NCI-H1417 (cell line): Measurements from ENCODE around the gene CRYL1.
A peak's percentile ranks its signal among the peaks of the same experiment; 100 is the strongest.

Experiments
- DNase-seq, 3 experiments: peaks; one replicate each; lab custom pipeline; 2025; lab: John Stamatoyannopoulos, UW

Gene CRYL1

GRCh38 chr13:20422362-20422761 lies 103.3 kb downstream of the CRYL1 start:
- DNase-seq, result no peak

GRCh38 chr13:20420938-20421337 lies 104.7 kb downstream of the CRYL1 start:
- no peak for DNase-seq

- no peak for DNase-seq
Observed at GRCh38 chr13:20418953-20419352, 106.7 kb downstream of the CRYL1 start.

GRCh38 chr13:20416223-20416745 lies 109.4 kb downstream of the CRYL1 start:
- no peak for DNase-seq

- no peak for DNase-seq
Observed at GRCh38 chr13:20415694-20416107, 110.0 kb downstream of the CRYL1 start.

- no peak for DNase-seq
Observed at GRCh38 chr13:20415306-20415679, 110.4 kb downstream of the CRYL1 start.

GRCh38 chr13:20414546-20415305 lies 110.9 kb downstream of the CRYL1 start:
- no peak for DNase-seq

- no peak for DNase-seq
Observed at GRCh38 chr13:20412691-20413355, 112.8 kb downstream of the CRYL1 start.

- peak in 1 of 3 experiments; percentile 0 for DNase-seq
Observed at GRCh38 chr13:20411638-20412342, 113.9 kb downstream of the CRYL1 start.

GRCh38 chr13:20410726-20411125 lies 114.9 kb downstream of the CRYL1 start:
- DNase-seq, result no peak

- peak in 1 of 3 experiments; percentile 71 for DNase-seq
Observed at GRCh38 chr13:20408181-20408580, 117.5 kb downstream of the CRYL1 start.

- peak in 2 of 3 experiments; percentile 33 to 71 for DNase-seq
Observed at GRCh38 chr13:20407759-20408158, 117.9 kb downstream of the CRYL1 start.

- DNase-seq, result no peak
Observed at GRCh38 chr13:20405691-20406090, 120.0 kb downstream of the CRYL1 start.

GRCh38 chr13:20404488-20405222 lies 121.0 kb downstream of the CRYL1 start:
- DNase-seq, result no peak

- DNase-seq, result no peak
Observed at GRCh38 chr13:20403826-20404225, 121.8 kb downstream of the CRYL1 start.

GRCh38 chr13:20402881-20403280 lies 122.8 kb downstream of the CRYL1 start:
- DNase-seq, result no peak

GRCh38 chr13:20401931-20402856 lies 123.5 kb downstream of the CRYL1 start:
- no peak for DNase-seq

GRCh38 chr13:20401531-20401930 lies 124.1 kb downstream of the CRYL1 start:
- DNase-seq, result no peak

- no peak for DNase-seq
Observed at GRCh38 chr13:20400774-20401173, 124.9 kb downstream of the CRYL1 start.

GRCh38 chr13:20399961-20400360 lies 125.7 kb downstream of the CRYL1 start:
- no peak for DNase-seq

GRCh38 chr13:20399515-20399914 lies 126.1 kb downstream of the CRYL1 start:
- no peak for DNase-seq
